ENCODE data around the gene HECW1. TPM values are rescaled to one million over a fixed set of nuclear protein-coding genes. Genes with fewer than 3 reads are reported as not detected.

Gene HECW1
- total and polyA plus RNA-seq, 2 donors (not counting 1 experiment from before 2014, with no cell fraction given), result not detected

- Mint-ChIP-seq H3K27me3 (peaks cover 23% of the 10 kb centered on the region), H3K9me3 (ENCODE audit: insufficient read depth) (no peaks in the 10 kb centered on the region), H3K4me1 (no peaks in the 10 kb centered on the region), H3K27ac (no peak overlapping the region), H3K4me3 (no peak overlapping the region)
- intact Hi-C loops (cut with micrococcal nuclease), result no loop called here
- H4K20me1 ChIP-seq (ENCODE audit: control insufficient read depth, insufficient read depth, low read length, poor library complexity, severe bottlenecking), result no peaks in the 10 kb centered on the region
- no peak overlapping the region for H3K4me3 ChIP-seq (ENCODE audit: control extremely low read depth in 1 of 5, extremely low read depth in 1 of 5, insufficient read depth in 1 of 5, low read depth in 2 of 5, low read length in 4 of 5)
- no peak overlapping the region for H2AFZ ChIP-seq (ENCODE audit: insufficient read depth, low read depth, low read length, poor library complexity, severe bottlenecking)
- no peaks in the 10 kb centered on the region for H3K79me2 ChIP-seq (ENCODE audit: control insufficient read depth, insufficient read depth, low read length)
- no peak for DNase-seq
- no peak overlapping the region for H3K27ac ChIP-seq (ENCODE audit: low read length in 2 of 2)
- CTCF ChIA-PET, result no interaction called here
- no peak for ATAC-seq (ENCODE audit: low read depth)
- 90% methylated on average over 2 of the region's 3 CpGs for WGBS (ENCODE audit: insufficient coverage)
- H3K4me1 ChIP-seq (ENCODE audit: control insufficient read depth in 2 of 2, insufficient read depth in 2 of 2, low read length in 2 of 2), result no peaks in the 10 kb centered on the region
- no peaks in the 10 kb centered on the region for H3K36me3 ChIP-seq (replicated peaks in 1 of 2; ENCODE audit: control extremely low read depth in 1 of 2, control insufficient read depth in 1 of 2, extremely low read depth in 1 of 2, insufficient read depth in 2 of 2, low read length in 1 of 2)
- H3K4me2 ChIP-seq (replicated peaks; ENCODE audit: low read depth, low read length, poor library complexity, severe bottlenecking), result no peak overlapping the region
- no peak for TF ChIP-seq CTCF (IDR thresholded peaks at IDR 0.05)
- no peak for TF ChIP-seq EZH2 (IDR thresholded peaks at IDR 0.05; ENCODE audit: borderline replicate concordance, insufficient read depth, low read depth, low read length, poor library complexity, severe bottlenecking)
- POLR2A ChIA-PET, result no interaction called here
- no peaks in the 10 kb centered on the region for H3K9me3 ChIP-seq (ENCODE audit: control extremely low read depth in 1 of 3, control insufficient read depth in 2 of 3, insufficient read depth in 1 of 3, low read length in 2 of 3)
- no peak overlapping the region for H3K9ac ChIP-seq (ENCODE audit: low read length)
- no peaks in the 10 kb centered on the region for H3K27me3 ChIP-seq (replicated peaks in 1 of 4; ENCODE audit: control extremely low read depth in 1 of 4, control insufficient read depth in 3 of 4, insufficient read depth in 4 of 4, low read length in 3 of 4)
These were observed 428.0 kb downstream of the HECW1 start for GRCh38 chr7:43540471-43540870.

GRCh38 chr7:43542716-43543115 is 430.3 kb downstream of the HECW1 start:
- Histone ChIP-seq H3K36me3 (replicated peaks in 1 of 2; ENCODE audit: control extremely low read depth in 1 of 2, control insufficient read depth in 1 of 2, extremely low read depth in 1 of 2, insufficient read depth in 2 of 2, low read length in 1 of 2) (no peaks in the 10 kb centered on the region), H4K20me1 (ENCODE audit: control insufficient read depth, insufficient read depth, low read length, poor library complexity, severe bottlenecking) (no peaks in the 10 kb centered on the region), H3K27ac (ENCODE audit: low read length in 2 of 2) (no peak overlapping the region), H2AFZ (ENCODE audit: insufficient read depth, low read depth, low read length, poor library complexity, severe bottlenecking) (no peak overlapping the region), H3K9ac (ENCODE audit: low read length) (no peak overlapping the region), H3K4me3 (ENCODE audit: control extremely low read depth in 1 of 5, extremely low read depth in 1 of 5, insufficient read depth in 1 of 5, low read depth in 2 of 5, low read length in 4 of 5) (no peak overlapping the region), H3K9me3 (ENCODE audit: control extremely low read depth in 1 of 3, control insufficient read depth in 2 of 3, insufficient read depth in 1 of 3, low read length in 2 of 3) (peaks cover 0 to 3% (median 0%) of the 10 kb centered on the region in 3 donors), H3K4me2 (replicated peaks; ENCODE audit: low read depth, low read length, poor library complexity, severe bottlenecking) (no peak overlapping the region), H3K79me2 (ENCODE audit: control insufficient read depth, insufficient read depth, low read length) (no peaks in the 10 kb centered on the region), H3K4me1 (ENCODE audit: control insufficient read depth in 2 of 2, insufficient read depth in 2 of 2, low read length in 2 of 2) (no peaks in the 10 kb centered on the region), H3K27me3 (replicated peaks in 1 of 4; ENCODE audit: control extremely low read depth in 1 of 4, control insufficient read depth in 3 of 4, insufficient read depth in 4 of 4, low read length in 3 of 4) (peaks cover 0 to 3% (median 0%) of the 10 kb centered on the region in 4 experiments)
- H3K9me3 Mint-ChIP-seq (ENCODE audit: insufficient read depth), result peaks cover 3% of the 10 kb centered on the region
- no peak overlapping the region for H3K4me3 Mint-ChIP-seq
- TF ChIP-seq EZH2 (IDR thresholded peaks at IDR 0.05; ENCODE audit: borderline replicate concordance, insufficient read depth, low read depth, low read length, poor library complexity, severe bottlenecking), result no peak
- no peak for TF ChIP-seq CTCF (IDR thresholded peaks at IDR 0.05)
- ATAC-seq (ENCODE audit: low read depth) (no peak), DNase-seq (no peak)
- H3K27ac Mint-ChIP-seq, result no peak overlapping the region
- WGBS (ENCODE audit: insufficient coverage), result no CpG with 5 or more reads among the region's 5 CpGs
- POLR2A ChIA-PET, result no interaction called here
- CTCF ChIA-PET, result no interaction called here
- intact Hi-C loops (cut with micrococcal nuclease), result no loop called here
- no peaks in the 10 kb centered on the region for H3K4me1 Mint-ChIP-seq
- H3K27me3 Mint-ChIP-seq, result peaks cover 39% of the 10 kb centered on the region

All from B cell (primary cell).